ENCODE results near the gene PDE10A.
"Not testable (repeated sequence)": the region's sequence is repeated elsewhere in the genome, so short reads cannot be mapped to it uniquely, and the experiment has no call there.

Gene PDE10A

GRCh38 chr6:165606740-165607008, 56.4 kb downstream of the PDE10A start:
- Mint-ChIP-seq H3K4me3 (no peak overlapping the region), H3K27me3 (no peaks in the 10 kb centered on the region), H3K36me3 (no peaks in the 10 kb centered on the region), H3K9me3 (no peaks in the 10 kb centered on the region), H3K27ac (no peak overlapping the region), H3K4me1 (no peaks in the 10 kb centered on the region)
- CTCF ChIA-PET = no interaction called here
- no peak for DNase-seq

GRCh38 chr6:165605901-165606739, 56.9 kb downstream of the PDE10A start:
- CTCF ChIA-PET = no interaction called here
- Mint-ChIP-seq H3K27me3 (no peaks in the 10 kb centered on the region), H3K36me3 (no peaks in the 10 kb centered on the region), H3K9me3 (no peaks in the 10 kb centered on the region), H3K27ac (no peak overlapping the region), H3K4me1 (no peaks in the 10 kb centered on the region), H3K4me3 (no peak overlapping the region)
- no peak for DNase-seq

GRCh38 chr6:165605182-165605875, 57.7 kb downstream of the PDE10A start:
- Mint-ChIP-seq H3K36me3 (no peaks in the 10 kb centered on the region), H3K27ac (no peak overlapping the region)
- CTCF ChIA-PET = no interaction called here

GRCh38 chr6:165602291-165602690, 60.8 kb downstream of the PDE10A start:
- no peaks in the 10 kb centered on the region for H3K4me1 Mint-ChIP-seq
- H3K27ac Mint-ChIP-seq = no peak overlapping the region
- DNase-seq = no peak
- peaks cover 3% of the 10 kb centered on the region for H3K9me3 Mint-ChIP-seq
- no peaks in the 10 kb centered on the region for H3K27me3 Mint-ChIP-seq
- no peaks in the 10 kb centered on the region for H3K36me3 Mint-ChIP-seq
- CTCF ChIA-PET = no interaction called here
- no peak overlapping the region for H3K4me3 Mint-ChIP-seq

More at GRCh38 chr6:165605182-165605875, 57.7 kb downstream of the PDE10A start:
- H3K27me3 Mint-ChIP-seq = no peaks in the 10 kb centered on the region
- no peak for DNase-seq
- H3K4me1 Mint-ChIP-seq = no peaks in the 10 kb centered on the region
- H3K4me3 Mint-ChIP-seq = no peak overlapping the region
- peaks cover 3% of the 10 kb centered on the region for H3K9me3 Mint-ChIP-seq

- CTCF ChIA-PET = no interaction called here
- no peak overlapping the region for H3K27ac Mint-ChIP-seq
Observed at GRCh38 chr6:165600606-165601005, 62.4 kb downstream of the PDE10A start.

GRCh38 chr6:165599596-165600487, 63.2 kb downstream of the PDE10A start:
- peaks cover 3% of the 10 kb centered on the region for H3K9me3 Mint-ChIP-seq
- H3K36me3 Mint-ChIP-seq = no peaks in the 10 kb centered on the region
- DNase-seq = no peak
- CTCF ChIA-PET = no interaction called here
- H3K4me1 Mint-ChIP-seq = no peaks in the 10 kb centered on the region
- no peak overlapping the region for H3K27ac Mint-ChIP-seq
- H3K27me3 Mint-ChIP-seq = no peaks in the 10 kb centered on the region
- no peak overlapping the region for H3K4me3 Mint-ChIP-seq

More at GRCh38 chr6:165600606-165601005, 62.4 kb downstream of the PDE10A start:
- no peak for DNase-seq
- Mint-ChIP-seq H3K36me3 (no peaks in the 10 kb centered on the region), H3K4me3 (no peak overlapping the region), H3K4me1 (no peaks in the 10 kb centered on the region), H3K9me3 (peaks cover 3% of the 10 kb centered on the region), H3K27me3 (no peaks in the 10 kb centered on the region)

- Mint-ChIP-seq H3K9me3 (peaks cover 3% of the 10 kb centered on the region), H3K27ac (no peak overlapping the region)
Observed at GRCh38 chr6:165599121-165599520, 63.9 kb downstream of the PDE10A start.

GRCh38 chr6:165597821-165598220, 65.2 kb downstream of the PDE10A start:
- no peak for DNase-seq
- Mint-ChIP-seq H3K4me3 (no peak overlapping the region), H3K27ac (no peak overlapping the region), H3K36me3 (no peaks in the 10 kb centered on the region), H3K27me3 (no peaks in the 10 kb centered on the region), H3K9me3 (peaks cover 6% of the 10 kb centered on the region), H3K4me1 (no peaks in the 10 kb centered on the region)
- CTCF ChIA-PET = no interaction called here

More at GRCh38 chr6:165599121-165599520, 63.9 kb downstream of the PDE10A start:
- Mint-ChIP-seq H3K36me3 (no peaks in the 10 kb centered on the region), H3K4me1 (no peaks in the 10 kb centered on the region), H3K4me3 (no peak overlapping the region), H3K27me3 (no peaks in the 10 kb centered on the region)
- CTCF ChIA-PET = no interaction called here
- DNase-seq = no peak

- Mint-ChIP-seq H3K36me3 (no peaks in the 10 kb centered on the region), H3K9me3 (peaks cover 4% of the 10 kb centered on the region), H3K27me3 (no peaks in the 10 kb centered on the region), H3K27ac (no peak overlapping the region), H3K4me1 (no peaks in the 10 kb centered on the region), H3K4me3 (no peak overlapping the region)
- no peak for DNase-seq
- CTCF ChIA-PET = no interaction called here
Observed at GRCh38 chr6:165594584-165595333, 68.3 kb downstream of the PDE10A start.

- DNase-seq, H3K27me3 Mint-ChIP-seq, H3K36me3 Mint-ChIP-seq, CTCF ChIA-PET, H3K4me3 Mint-ChIP-seq, H3K9me3 Mint-ChIP-seq, H3K27ac Mint-ChIP-seq, H3K4me1 Mint-ChIP-seq: not testable (repeated sequence)
Observed at GRCh38 chr6:165592947-165593346, 70.1 kb downstream of the PDE10A start.

GRCh38 chr6:165588515-165588914, 74.5 kb downstream of the PDE10A start:
- no peak for DNase-seq
- Mint-ChIP-seq H3K27me3 (no peaks in the 10 kb centered on the region), H3K27ac (no peak overlapping the region), H3K36me3 (no peaks in the 10 kb centered on the region), H3K4me3 (no peak overlapping the region), H3K9me3 (peaks cover 4% of the 10 kb centered on the region), H3K4me1 (no peaks in the 10 kb centered on the region)
- CTCF ChIA-PET = no interaction called here

- no peak for DNase-seq
- Mint-ChIP-seq H3K27me3 (no peaks in the 10 kb centered on the region), H3K9me3 (no peaks in the 10 kb centered on the region), H3K4me1 (no peaks in the 10 kb centered on the region), H3K27ac (no peak overlapping the region), H3K4me3 (no peak overlapping the region), H3K36me3 (no peaks in the 10 kb centered on the region)
- CTCF ChIA-PET = no interaction called here
Observed at GRCh38 chr6:165587206-165587605, 75.8 kb downstream of the PDE10A start.

- CTCF ChIA-PET = no interaction called here
- H3K4me3 Mint-ChIP-seq = no peak overlapping the region
- no peaks in the 10 kb centered on the region for H3K36me3 Mint-ChIP-seq
- no peak for DNase-seq
- H3K9me3 Mint-ChIP-seq = no peaks in the 10 kb centered on the region
- no peak overlapping the region for H3K27ac Mint-ChIP-seq
- no peaks in the 10 kb centered on the region for H3K4me1 Mint-ChIP-seq
- H3K27me3 Mint-ChIP-seq = no peaks in the 10 kb centered on the region
Observed at GRCh38 chr6:165586706-165587105, 76.3 kb downstream of the PDE10A start.

GRCh38 chr6:165585060-165585459, 78.0 kb downstream of the PDE10A start:
- Mint-ChIP-seq H3K36me3 (no peaks in the 10 kb centered on the region), H3K27ac (no peak overlapping the region), H3K4me1 (no peaks in the 10 kb centered on the region), H3K27me3 (no peaks in the 10 kb centered on the region), H3K9me3 (no peaks in the 10 kb centered on the region), H3K4me3 (no peak overlapping the region)
- CTCF ChIA-PET = no interaction called here
- no peak for DNase-seq

All from activated naive CD4-positive, alpha-beta T cell treated with anti-CD3 and anti-CD28 coated beads, Interleukin-2, amount 10 ng/mL, durations not matched to agents 7 days and 5 days (primary cell).